H1 (cell line): ENCODE data around the gene SHH. TPM values are rescaled to one million over a fixed set of nuclear protein-coding genes. Genes with fewer than 3 reads are reported as not detected.

Experiments
- CTCF ChIA-PET: fragments of 300-600 bp; sonication (Branson Sonifier 250); formaldehyde crosslinking; loops from one replicate; lab custom pipeline; 2021; ENCODE audit not compliant: partially characterized antibody; lab: Charles Lee
- POLR2A ChIA-PET: fragments of 300-600 bp; sonication (Branson Sonifier 250); formaldehyde crosslinking; loops from one replicate; lab custom pipeline; 2021; ENCODE audit warnings: inconsistent platforms; ENCODE audit not compliant: partially characterized antibody; lab: Charles Lee
- DNase-seq, 2 experiments: peaks; one replicate each; pipeline versions ENCODE4 v3.0.0 to v3.0.0-alpha.2; 2010 to 2022; ENCODE audit warnings: low spot score in 2 of 2, low read depth in 1 of 2, mixed read lengths in 1 of 2
- FAIRE-seq: peaks from 2 replicates; lab custom pipeline; 2011; peaks lifted over from hg19 to GRCh38; lab: Jason Lieb, UNC
- H2AFZ ChIP-seq: 2 replicates; pipeline ENCODE4 v1.8.1; 2012; ENCODE audit warnings: low read length, inconsistent platforms
- H2AK5ac ChIP-seq: 2 replicates; pipeline ENCODE4 v1.6.1; 2013; ENCODE audit warnings: low read depth, low read length
- H2BK120ac ChIP-seq: replicated peaks from 2 replicates; pipeline ENCODE3; 2013; ENCODE audit warnings: low read depth, low read length, inconsistent platforms
- H2BK12ac ChIP-seq: 2 replicates; pipeline ENCODE4 v1.6.1; 2013; ENCODE audit warnings: low read depth, low read length
- H2BK15ac ChIP-seq: 2 replicates; pipeline ENCODE4 v1.6.1; 2013; ENCODE audit warnings: low read length
- H2BK20ac ChIP-seq: 2 replicates; pipeline ENCODE4 v1.6.1; 2013; ENCODE audit warnings: low read length
- H2BK5ac ChIP-seq: 2 replicates; pipeline ENCODE4 v1.6.1; 2013; ENCODE audit warnings: low read depth, low read length
- H3K14ac ChIP-seq: 2 replicates; pipeline ENCODE4 v1.6.1; 2013; ENCODE audit warnings: inconsistent platforms; ENCODE audit not compliant: insufficient read length
- H3K18ac ChIP-seq: 2 replicates; pipeline ENCODE4 v1.6.1; 2013; ENCODE audit warnings: low read length; ENCODE audit errors: extremely low read depth
- H3K23ac ChIP-seq: 2 replicates; pipeline ENCODE4 v1.6.1; 2013; ENCODE audit warnings: inconsistent platforms; ENCODE audit not compliant: insufficient read length
- H3K23me2 ChIP-seq: 2 replicates; pipeline ENCODE4 v1.6.1; 2013; ENCODE audit warnings: low read depth, low read length
- H3K27ac ChIP-seq: 2 replicates; pipeline ENCODE4 v1.6.1; 2011; ENCODE audit warnings: low read depth, low read length, inconsistent platforms
- H3K27me3 ChIP-seq, 4 experiments: replicated peaks in 1 of 4; 1 replicate in 1 of 4; 2 replicates in 3 of 4; pipeline versions ENCODE4 v1.6.1 to v1.8.1; 2011 to 2013; ENCODE audit warnings: low read length in 3 of 4, mild to moderate bottlenecking in 3 of 4, inconsistent platforms in 2 of 4, mixed read lengths in 2 of 4, moderate library complexity in 1 of 4; ENCODE audit not compliant: control insufficient read depth in 3 of 4, insufficient read depth in 3 of 4; ENCODE audit errors: extremely low read depth in 1 of 4
- H3K36me3 ChIP-seq, 4 experiments: 2 replicates each; pipeline versions ENCODE4 v1.6.1 to v1.8.1; 2011 to 2013; ENCODE audit warnings: mild to moderate bottlenecking in 4 of 4, low read length in 3 of 4, moderate library complexity in 2 of 4, control low read depth in 1 of 4, inconsistent platforms in 1 of 4; ENCODE audit not compliant: insufficient read depth in 4 of 4, control insufficient read depth in 2 of 4
- H3K4ac ChIP-seq: replicated peaks from 2 replicates; pipeline ENCODE3; 2013; ENCODE audit warnings: low read length, low read depth, mixed read lengths, inconsistent platforms; ENCODE audit not compliant: insufficient read length
- H3K4me1 ChIP-seq, 4 experiments: replicated peaks in 1 of 4; 1 replicate in 1 of 4; 2 replicates in 3 of 4; pipeline versions ENCODE4 v1.6.1 to v1.8.1; 2011 to 2013; ENCODE audit warnings: low read length in 3 of 4, inconsistent platforms in 2 of 4, mixed read lengths in 1 of 4; ENCODE audit not compliant: insufficient read depth in 4 of 4, control insufficient read depth in 3 of 4
- H3K4me2 ChIP-seq, 2 experiments: 2 replicates each; pipeline versions ENCODE4 v1.6.1 to v1.8.1; 2011 to 2013; ENCODE audit warnings: low read depth in 2 of 2, low read length in 2 of 2, control low read depth in 1 of 2, inconsistent platforms in 1 of 2, mild to moderate bottlenecking in 1 of 2; ENCODE audit not compliant: insufficient read depth in 1 of 2
- H3K4me3 ChIP-seq, 4 experiments: fragments of 200-600, 300-600 bp in 1 of 4; sonication (generic), shearing (Covaris generic), sonication (Bioruptor Twin) in 1 of 4; 2 replicates each; pipeline versions ENCODE4 v1.5.1 to v1.8.1; 2011 to 2016; ENCODE audit warnings: low read length in 4 of 4, low read depth in 3 of 4, control low read depth in 2 of 4, inconsistent platforms in 2 of 4, mild to moderate bottlenecking in 2 of 4, mixed read lengths in 1 of 4, moderate library complexity in 1 of 4; ENCODE audit not compliant: insufficient read depth in 2 of 4; ENCODE audit errors: extremely low read depth in 1 of 4
- H3K56ac ChIP-seq: replicated peaks from 2 replicates; pipeline ENCODE3; 2013; ENCODE audit warnings: low read depth, mild to moderate bottlenecking, mixed read lengths, low read length, inconsistent platforms; ENCODE audit not compliant: insufficient read length
- H3K79me1 ChIP-seq: 2 replicates; pipeline ENCODE4 v1.6.1; 2013; ENCODE audit warnings: low read depth, low read length, control low read depth
- H3K79me2 ChIP-seq, 2 experiments: 2 replicates each; pipeline versions ENCODE4 v1.6.1 to v1.8.1; 2012 to 2013; ENCODE audit warnings: low read length in 2 of 2, mild to moderate bottlenecking in 2 of 2, inconsistent platforms in 1 of 2; ENCODE audit not compliant: insufficient read depth in 2 of 2, control insufficient read depth in 1 of 2
- H3K9ac ChIP-seq, 4 experiments: replicated peaks in 1 of 4; 1 replicate in 1 of 4; 2 replicates in 3 of 4; pipeline versions ENCODE4 v1.6.1 to v1.8.1; 2011 to 2013; ENCODE audit warnings: low read depth in 3 of 4, low read length in 3 of 4, control low read depth in 2 of 4, mild to moderate bottlenecking in 2 of 4, moderate library complexity in 2 of 4, inconsistent platforms in 1 of 4; ENCODE audit errors: extremely low read depth in 1 of 4
- H3K9me3 ChIP-seq, 2 experiments: 2 replicates each; pipeline versions ENCODE4 v1.6.1 to v1.8.1; 2012 to 2013; ENCODE audit warnings: mild to moderate bottlenecking in 2 of 2, moderate library complexity in 2 of 2, control low read depth in 1 of 2, inconsistent platforms in 1 of 2, low read depth in 1 of 2, low read length in 1 of 2, mixed read lengths in 1 of 2; ENCODE audit not compliant: insufficient read depth in 2 of 2
- H4K20me1 ChIP-seq, 2 experiments: replicated peaks in 1 of 2; 2 replicates each; pipeline versions ENCODE3 to v1.8.1; 2011 to 2013; ENCODE audit warnings: inconsistent platforms in 2 of 2, low read length in 2 of 2, mild to moderate bottlenecking in 1 of 2; ENCODE audit not compliant: insufficient read depth in 2 of 2, control insufficient read depth in 1 of 2
- H4K5ac ChIP-seq: 2 replicates; pipeline ENCODE4 v1.6.1; 2013; ENCODE audit warnings: low read length, low read depth, mixed read lengths, inconsistent platforms; ENCODE audit not compliant: insufficient read length
- H4K8ac ChIP-seq: 2 replicates; pipeline ENCODE4 v1.8.0; 2013; ENCODE audit warnings: mild to moderate bottlenecking, moderate library complexity, low read length, inconsistent platforms; ENCODE audit not compliant: insufficient read depth; ENCODE audit errors: extremely low read depth
- H4K91ac ChIP-seq: replicated peaks from 2 replicates; pipeline ENCODE3; 2013; ENCODE audit warnings: low read length, mixed read lengths, inconsistent platforms; ENCODE audit not compliant: insufficient read length
- BRCA1 ChIP-seq: IDR thresholded peaks from 2 replicates; pipeline ENCODE4 v1.6.1; 2012; ENCODE audit warnings: low read depth, low read length, improper control_type of control experiment
- CHD2 ChIP-seq: IDR thresholded peaks from 2 replicates; pipeline ENCODE4 v1.6.1; 2012; ENCODE audit warnings: low read length, improper control_type of control experiment
- CTCF ChIP-seq, 3 experiments: IDR thresholded peaks; 1 replicate in 2 of 3; 2 replicates in 1 of 3; pipeline versions ENCODE4 v1.5.1 to v1.6.1; 2011; ENCODE audit warnings: low read length in 3 of 3, mild to moderate bottlenecking in 3 of 3, inconsistent platforms in 2 of 3, low read depth in 1 of 3, moderate library complexity in 1 of 3; ENCODE audit not compliant: insufficient read depth in 1 of 3; ENCODE audit errors: control extremely low read depth in 1 of 3
- E2F6 ChIP-seq: IDR thresholded peaks from 2 replicates; pipeline ENCODE4 v1.6.1; 2012; ENCODE audit warnings: inconsistent platforms
- GABPA ChIP-seq: IDR thresholded peaks from 2 replicates; pipeline ENCODE4 v1.6.1; 2011; ENCODE audit warnings: mild to moderate bottlenecking, low read length, moderate library complexity, borderline replicate concordance; ENCODE audit not compliant: insufficient read depth
- JUND ChIP-seq: IDR thresholded peaks from 2 replicates; pipeline ENCODE4 v1.6.1; 2011; ENCODE audit warnings: mild to moderate bottlenecking, improper control_type of control experiment, low read length
- RFX5 ChIP-seq: IDR thresholded peaks from 2 replicates; pipeline ENCODE4 v1.6.1; 2011; ENCODE audit warnings: low read depth, low read length, improper control_type of control experiment, borderline replicate concordance
- SP1 ChIP-seq: IDR thresholded peaks from 2 replicates; pipeline ENCODE4 v1.6.1; 2011; ENCODE audit warnings: low read depth, low read length
- SP4 ChIP-seq: IDR thresholded peaks from 2 replicates; pipeline ENCODE4 v1.6.1; 2012; ENCODE audit warnings: low read length, inconsistent platforms
- TAF7 ChIP-seq: optimal IDR thresholded peaks from 2 replicates; pipeline ENCODE3; 2011; ENCODE audit warnings: low read depth, mild to moderate bottlenecking, inconsistent platforms, low read length, moderate library complexity, borderline replicate concordance
- TBP ChIP-seq: IDR thresholded peaks from 2 replicates; pipeline ENCODE4 v1.6.1; 2011; ENCODE audit warnings: low read depth, low read length, improper control_type of control experiment
- YY1 ChIP-seq: IDR thresholded peaks from 2 replicates; pipeline ENCODE4 v1.6.1; 2011; ENCODE audit warnings: low read depth, mild to moderate bottlenecking, low read length
- WGBS, 2 experiments: shearing (Covaris generic) in 1 of 2; methylation state at CpG; one replicate each; pipeline versions ENCODE4 v1.1.6 to v1.1.7; 2013 to 2015; ENCODE audit warnings: low lambda C conversion rate in 2 of 2, mixed read lengths in 2 of 2, inconsistent platforms in 1 of 2, low coverage in 1 of 2, missing lambda C conversion rate in 1 of 2; ENCODE audit not compliant: insufficient replicate concordance in 2 of 2, insufficient coverage in 1 of 2, insufficient read length in 1 of 2; ENCODE audit errors: extremely low coverage in 1 of 2, missing lambda C conversion rate in 1 of 2; 5-methylcytosine and 5-hydroxymethylcytosine counted together
- polyA plus RNA-seq, 7 experiments: library from polyadenylated mRNA; depleted of rRNA in 3 of 7; stranded (reverse) in 5 of 7; unstranded in 2 of 7; fragments of >200 nt in 5 of 7; fragments of 200-250 nt in 2 of 7; gene quantifications; 1 replicate in 5 of 7; 2 replicates in 1 of 7; 4 replicates in 1 of 7; pipeline versions ENCODE4 v1.2.1 to v1.2.3, GENCODE V29; 2011 to 2013; ENCODE audit warnings: missing spikeins in 2 of 7, mixed read lengths in 2 of 7
- total RNA-seq: library from RNA; stranded (reverse); fragmentation: NEBNext Ultra II Directional; extraction: Animal tissue kit (Norgen Biotek cat#: 25700); gene quantifications from 2 replicates; pipeline ENCODE4 v1.2.1, GENCODE V29; 2021

Gene SHH
- total and polyA plus RNA-seq, 2 of the 8 experiments (the other 6 are each of a cell fraction or from before 2014, with no cell fraction given) = not detected

GRCh38 chr7:155755026-155755425 is 57.2 kb downstream of the SHH start:
- Histone ChIP-seq H3K56ac (no peak overlapping the region), H4K20me1 (peaks cover 2 to 13% of the 10 kb centered on the region in 2 experiments), H3K9ac (no peak overlapping the region), H4K8ac (no peak overlapping the region), H3K18ac (no peak overlapping the region), H2BK120ac (no peak overlapping the region), H3K36me3 (peaks cover 0 to 5% (median 2%) of the 10 kb centered on the region in 4 experiments; a peak in 2 of 8 replicates), H3K23me2 (no peaks in the 10 kb centered on the region), H3K23ac (no peak overlapping the region), H3K9me3 (peaks cover 6 to 8% of the 10 kb centered on the region in 2 experiments; a peak in 2 of 4 replicates), H2AK5ac (no peak overlapping the region), H3K4me3 (no peak overlapping the region), H2BK12ac (no peak overlapping the region), H3K27ac (no peak overlapping the region), H3K4me1 (peaks cover 0 to 4% (median 2%) of the 10 kb centered on the region in 4 experiments; a peak in 4 of 7 replicates), H2BK5ac (no peak overlapping the region), H3K4ac (no peak overlapping the region), H3K27me3 (no peaks in the 10 kb centered on the region), H3K79me2 (peaks cover 3 to 91% of the 10 kb centered on the region in 2 experiments; a peak in 3 of 4 replicates), H3K79me1 (peaks cover 11% of the 10 kb centered on the region), H2AFZ (no peak overlapping the region), H2BK20ac (no peak overlapping the region), H3K4me2 (no peak overlapping the region), H4K91ac (no peak overlapping the region), H4K5ac (no peak overlapping the region), H2BK15ac (no peak overlapping the region), H3K14ac (no peak overlapping the region)
- CTCF ChIA-PET = no interaction called here
- FAIRE-seq (no peak), DNase-seq (no peak)
- WGBS, 2 experiments = 95% methylated on average over 3 of the region's 3 CpGs; no CpG with 5 or more reads in 1 of the 2 experiments
- POLR2A ChIA-PET = no interaction called here
- no peak for TF ChIP-seq SP4
- no peak for TF ChIP-seq CHD2
- TF ChIP-seq SP1 = no peak
- TF ChIP-seq TBP = no peak
- TF ChIP-seq GABPA = no peak
- no peak for TF ChIP-seq BRCA1
- no peak for TF ChIP-seq E2F6
- TF ChIP-seq RFX5 = no peak
- TF ChIP-seq YY1 = no peak
- TF ChIP-seq TAF7 = no peak
- TF ChIP-seq CTCF (IDR thresholded peaks at IDR 0.05; ENCODE audit: control extremely low read depth in 1 of 3, insufficient read depth in 1 of 3, low read depth in 1 of 3, low read length in 3 of 3) = no peak
- no peak for TF ChIP-seq JUND
